HEK293 (cell line): ENCODE measurements around the gene GRK3.

Experiments used
- CTCF ChIP-seq: fragments of 450-650 bp; formaldehyde crosslinking; IDR thresholded peaks from 2 replicates; pipeline ENCODE4 v1.5.1; 2016; ENCODE audit warnings: missing biosample characterization, missing genetic modification characterization
- GFI1B ChIP-seq: fragments of 450-650 bp; formaldehyde crosslinking; IDR thresholded peaks from 2 replicates; pipeline ENCODE4 v1.5.1; 2016; ENCODE audit warnings: missing biosample characterization, missing genetic modification characterization
- ZNF596 ChIP-seq: fragments of 450-650 bp; IDR thresholded peaks from 2 replicates; pipeline ENCODE4 v1.5.0; 2018; ENCODE audit warnings: missing biosample characterization, mild to moderate bottlenecking, missing genetic modification characterization, moderate library complexity

- no peak for TF ChIP-seq CTCF (tag by site-specific recombination)
- TF ChIP-seq ZNF596 (tag by site-specific recombination) = no peak
- no peak for TF ChIP-seq GFI1B
Observed at GRCh38 chr22:25729016-25729995, 164.8 kb downstream of the GRK3 start.
